Kasumi-1 (cell line): ENCODE results near the gene RGS14.

Source experiments
- DNase-seq, 2 experiments: peaks; one replicate each; lab custom pipeline; 2025; lab: John Stamatoyannopoulos, UW

The RGS14 gene

DNA sequence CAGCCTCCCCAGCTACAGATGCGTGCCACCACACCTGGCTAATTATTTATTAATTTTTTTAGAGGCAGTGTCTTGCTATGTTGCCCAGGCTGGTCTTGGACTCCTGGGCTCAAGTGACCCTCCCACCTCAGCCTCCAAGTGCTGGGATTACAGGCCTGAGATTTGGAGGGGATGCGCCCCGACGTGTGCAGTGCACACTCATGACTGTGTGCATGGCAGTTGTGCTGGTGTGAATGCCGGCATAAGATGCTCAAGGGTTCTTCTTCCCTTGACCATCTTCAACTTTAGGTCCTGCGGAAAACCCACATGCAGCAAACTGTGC, 23.0 kb downstream of the RGS14 start:
- DNase-seq = no peak

DNA sequence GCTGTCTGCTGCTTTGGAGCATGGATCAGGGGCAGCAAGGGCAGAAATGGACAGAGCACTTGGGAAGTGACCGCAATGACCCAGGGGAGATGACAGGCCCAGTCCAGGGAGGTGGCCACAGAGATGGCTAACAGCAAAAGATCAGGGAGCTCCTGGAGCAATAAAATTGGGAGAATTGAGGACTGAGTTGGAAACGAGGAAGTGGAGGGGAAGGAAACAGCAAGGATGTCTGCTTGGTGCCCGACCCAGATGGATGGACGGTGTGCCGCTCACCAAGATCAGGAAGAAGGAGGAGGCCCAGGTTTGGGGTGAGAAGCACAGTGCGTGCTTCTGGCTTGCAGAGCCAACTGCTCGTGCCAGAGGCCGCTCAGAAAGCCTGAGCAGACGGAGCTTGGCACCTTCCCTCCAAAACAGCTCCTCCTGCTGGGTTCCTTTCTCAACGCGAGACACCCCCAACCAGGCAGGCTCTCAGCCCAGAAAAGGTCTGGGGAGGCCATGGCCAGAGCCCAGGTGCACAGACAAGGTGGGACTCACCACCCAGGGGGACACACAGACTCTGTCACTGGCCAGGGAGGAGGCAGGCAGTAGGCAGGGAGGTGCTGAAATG, 24.8 kb downstream of the RGS14 start:
- DNase-seq = peak; percentile 54 to 70

GRCh38 chr5:177383181-177383580, 25.5 kb downstream of the RGS14 start:
- DNase-seq = no peak

DNA sequence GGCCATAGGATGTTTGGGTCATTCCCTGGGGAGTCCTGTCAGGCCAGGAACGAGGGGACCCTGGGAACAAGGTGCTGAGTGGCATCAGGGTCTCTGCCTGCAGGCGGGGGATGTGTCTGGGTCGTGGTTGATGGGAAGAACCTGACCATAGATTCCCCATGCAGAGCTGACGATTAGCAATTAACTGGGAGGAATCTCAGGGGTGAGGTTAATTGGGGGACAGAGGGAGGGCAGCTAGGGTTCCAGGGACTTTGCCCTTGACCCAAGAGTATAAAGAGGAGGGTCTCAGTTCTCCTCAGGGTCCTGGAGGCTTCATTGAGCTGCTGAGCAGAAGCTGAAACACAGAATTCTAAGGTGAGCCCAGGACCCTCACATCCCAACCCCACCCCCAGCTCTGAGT, 26.4 kb downstream of the RGS14 start, which contains the start of gene SLC34A1:
TSS of gene SLC34A1 (plus strand) at position 301 of the 400 bp plus-strand sequence. CDS start 1,308 bp downstream, outside the sequence.
- DNase-seq = no peak

DNA sequence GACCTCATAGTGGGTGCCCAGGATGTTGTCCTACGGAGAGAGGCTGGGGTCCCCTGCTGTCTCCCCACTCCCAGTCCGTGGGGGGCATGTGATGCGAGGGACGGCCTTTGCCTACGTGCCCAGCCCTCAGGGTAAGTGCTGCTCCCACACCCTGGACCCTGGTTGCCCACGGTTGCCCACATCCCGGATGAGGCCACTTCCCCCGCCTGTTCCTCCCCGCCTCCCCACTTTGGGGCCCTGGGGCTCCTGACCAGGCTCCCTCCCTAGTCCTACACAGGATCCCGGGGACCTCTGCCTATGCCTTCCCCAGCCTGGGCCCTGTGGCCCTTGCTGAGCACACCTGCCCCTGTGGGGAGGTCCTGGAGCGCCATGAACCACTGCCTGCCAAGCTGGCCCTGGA, 28.0 kb downstream of the RGS14 start:
- no peak for DNase-seq

- DNase-seq = no peak
Measured at GRCh38 chr5:177386542-177386941, 28.8 kb downstream of the RGS14 start.

DNA sequence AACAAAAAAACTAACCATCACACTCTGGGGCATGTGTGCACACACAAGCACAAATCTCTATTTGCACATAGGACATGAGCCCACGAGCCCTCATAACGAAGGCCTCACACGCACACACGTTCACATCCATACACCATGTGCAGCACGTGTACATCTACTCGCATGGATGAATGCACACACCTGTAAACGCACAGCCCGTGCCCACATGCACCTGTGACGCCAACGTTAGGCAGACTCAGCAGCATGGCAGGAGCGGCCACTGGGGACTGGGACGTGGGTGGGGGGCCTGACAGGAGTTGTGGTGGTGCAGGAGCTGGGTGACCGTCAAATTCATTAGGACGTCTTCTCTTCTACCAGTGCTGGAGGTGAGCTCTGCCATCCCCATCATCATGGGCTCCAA, 29.7 kb downstream of the RGS14 start:
- no peak for DNase-seq

DNA sequence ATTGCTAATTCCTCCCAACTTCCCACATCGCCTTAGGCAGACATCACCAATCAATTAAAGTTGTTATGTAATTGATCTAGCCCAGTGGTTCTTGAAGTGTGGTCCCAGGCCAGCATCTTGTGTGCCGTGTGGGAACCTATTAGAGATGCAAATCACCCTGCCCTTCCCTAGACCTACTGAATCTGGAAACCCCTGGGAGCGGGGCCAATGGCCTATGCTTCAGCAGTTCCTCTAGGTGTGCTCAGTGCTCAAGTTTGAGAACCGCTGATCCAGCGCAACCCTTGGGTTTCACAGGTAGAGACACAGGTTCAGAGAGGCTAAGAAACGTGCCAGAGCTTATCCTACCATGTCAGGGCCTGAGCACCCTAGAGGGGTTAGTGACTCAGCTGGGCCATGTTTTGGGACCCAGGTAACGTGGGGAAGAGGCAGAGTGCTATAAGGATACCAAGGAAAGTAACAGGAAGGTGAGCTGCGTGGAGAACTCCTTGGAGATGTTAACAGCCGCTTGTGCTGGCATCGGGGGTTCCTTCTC, 30.9 kb downstream of the RGS14 start:
- DNase-seq = no peak

DNA sequence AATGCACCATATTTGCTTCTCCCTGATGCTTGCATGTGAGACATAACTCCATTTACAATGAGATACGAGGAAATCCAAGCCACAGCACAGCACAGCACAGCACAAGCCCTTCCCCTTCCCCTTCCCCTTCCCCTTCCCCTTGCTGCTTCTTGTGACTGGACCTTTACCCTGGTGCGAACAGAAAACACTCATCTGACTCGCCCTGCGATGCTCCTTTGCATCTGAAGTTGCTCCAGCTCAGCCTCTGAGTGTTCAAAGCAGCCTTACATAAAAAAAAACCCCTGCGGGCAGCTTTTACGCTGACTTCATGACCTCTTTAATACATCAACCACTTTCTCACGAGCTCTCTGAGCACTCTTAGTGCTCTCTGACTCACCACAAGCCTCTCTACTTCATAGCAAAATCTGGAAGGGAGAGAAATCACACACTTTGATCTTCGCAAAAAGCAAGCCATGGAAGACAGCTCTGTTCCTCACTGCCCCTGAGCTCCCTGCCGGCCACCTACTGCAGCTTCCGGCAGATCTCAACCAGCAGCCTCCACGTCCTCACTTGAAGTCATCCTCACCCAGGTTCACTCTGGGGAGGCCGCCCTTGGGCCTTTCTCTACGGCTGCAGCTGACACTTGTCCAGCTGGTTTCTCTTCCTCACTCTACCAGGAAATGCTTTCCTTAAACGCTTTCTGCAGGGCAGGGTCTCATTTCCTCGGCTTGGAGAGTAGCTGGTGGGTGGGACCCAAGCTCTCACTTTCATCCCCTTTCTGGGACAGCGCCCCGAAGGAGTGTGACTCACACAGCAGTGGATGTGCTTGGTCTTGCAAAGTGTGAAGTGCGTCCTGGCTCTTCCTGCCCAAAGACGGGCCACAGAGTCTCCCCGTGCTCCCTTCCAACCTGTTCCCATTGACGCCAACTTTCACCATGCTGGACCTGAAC, 31.8 kb downstream of the RGS14 start:
- peak; percentile 25 to 51 for DNase-seq

- peak; percentile 89 to 92 for DNase-seq
Measured at GRCh38 chr5:177390363-177391300, 32.9 kb downstream of the RGS14 start.

- DNase-seq = no peak
Measured at GRCh38 chr5:177392765-177393164, 35.0 kb downstream of the RGS14 start.

- peak; percentile 61 to 64 for DNase-seq
Measured at GRCh38 chr5:177393206-177393765, 35.6 kb downstream of the RGS14 start.

GRCh38 chr5:177393990-177394389, 36.3 kb downstream of the RGS14 start:
- DNase-seq = no peak

DNA sequence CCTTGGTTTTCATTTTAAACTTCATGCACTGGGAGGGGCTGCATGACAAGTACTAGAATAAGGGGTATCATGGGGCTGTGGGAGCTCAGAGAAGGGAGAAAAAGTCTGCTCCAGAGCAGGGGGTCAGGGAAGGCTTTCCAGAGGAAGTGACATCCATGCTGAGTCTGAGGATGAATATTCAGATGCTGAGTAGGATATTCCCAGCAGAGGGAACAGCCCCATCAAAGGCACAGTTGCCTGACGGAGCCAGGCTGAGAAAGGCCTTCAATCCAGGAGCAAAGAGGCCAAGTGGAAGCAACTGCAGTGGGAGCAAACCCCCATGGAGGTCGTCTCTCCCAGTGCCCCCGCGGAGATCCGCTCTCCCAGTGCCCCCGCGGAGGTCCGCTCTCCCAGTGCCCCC, 38.4 kb downstream of the RGS14 start:
- DNase-seq = no peak

DNA sequence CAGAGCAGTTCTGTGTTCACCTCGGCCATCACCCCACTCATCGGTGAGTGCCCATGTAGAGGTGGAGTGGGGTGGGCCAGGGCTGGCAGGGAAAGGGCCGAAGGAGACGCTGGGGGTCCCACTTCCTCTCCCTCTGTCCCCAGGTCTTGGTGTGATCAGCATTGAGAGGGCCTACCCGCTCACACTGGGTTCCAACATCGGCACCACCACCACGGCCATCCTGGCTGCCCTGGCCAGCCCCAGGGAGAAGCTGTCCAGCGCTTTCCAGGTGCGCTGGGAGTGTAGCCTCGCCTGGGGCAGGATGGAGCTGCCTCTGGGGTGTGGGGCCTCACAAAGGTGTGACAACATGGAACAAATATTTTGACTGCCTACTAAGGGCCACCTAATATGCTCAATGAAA, 39.1 kb downstream of the RGS14 start:
- DNase-seq = no peak

- no peak for DNase-seq
Measured at GRCh38 chr5:177397875-177398390, 40.2 kb downstream of the RGS14 start.

- no peak for DNase-seq
Measured at GRCh38 chr5:177399997-177400868, 42.5 kb downstream of the RGS14 start, which contains the start of gene PFN3. Gene PFN3, minus strand, starts transcription at chr5:177400661. Its CDS starts 85 bp downstream, at chr5:177400576.

DNA sequence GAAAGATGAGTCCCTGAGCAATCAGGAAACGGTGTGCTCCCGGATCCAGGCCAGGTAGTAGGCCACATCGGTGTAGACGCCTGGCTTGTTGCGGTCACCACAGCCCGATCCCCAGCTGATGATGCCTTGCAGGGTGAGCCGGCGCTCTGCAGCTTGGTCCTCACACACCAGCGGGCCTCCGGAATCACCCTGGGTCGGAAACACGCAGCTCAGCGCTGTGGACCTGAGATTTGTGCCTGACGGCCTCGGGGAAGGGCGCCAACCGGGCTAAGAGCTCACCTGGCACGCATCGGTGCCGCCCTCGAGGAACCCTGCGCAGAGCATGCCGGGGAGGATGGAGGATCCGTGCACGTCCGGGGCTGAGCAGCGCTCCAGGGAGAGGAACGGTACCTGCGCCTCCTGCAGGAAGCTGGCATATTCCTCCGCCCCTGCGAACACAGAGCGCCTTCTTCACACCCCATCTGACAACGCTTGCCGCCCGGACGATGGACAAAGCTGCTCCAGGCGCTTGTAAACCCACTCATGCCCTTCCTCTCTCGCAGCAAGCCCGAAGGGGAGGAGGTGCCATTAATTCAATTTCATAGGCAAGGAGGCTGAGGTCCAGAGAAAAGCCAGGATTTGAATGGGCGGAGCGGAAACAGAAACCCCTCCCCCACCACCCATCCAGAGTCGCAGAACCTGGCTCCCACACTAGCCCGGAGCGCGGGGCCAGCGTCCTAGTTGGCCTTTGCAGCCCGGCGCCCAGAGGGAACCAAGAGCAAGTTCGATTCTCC, 44.7 kb downstream of the RGS14 start:
- DNase-seq = peak; percentile 34 to 41

- DNase-seq = no peak
Measured at GRCh38 chr5:177403102-177403791, 45.5 kb downstream of the RGS14 start.
